GM21737 (cell line): Measurements from ENCODE around the gene PJA2.

Experiments
- ATAC-seq: cut with Tn5 transposase; IDR thresholded peaks from one replicate; pipeline ENCODE4 v1.9.1; 2021; ENCODE audit warnings: mild to moderate bottlenecking, moderate library complexity; ENCODE audit not compliant: unreplicated experiment

PJA2 gene

DNA sequence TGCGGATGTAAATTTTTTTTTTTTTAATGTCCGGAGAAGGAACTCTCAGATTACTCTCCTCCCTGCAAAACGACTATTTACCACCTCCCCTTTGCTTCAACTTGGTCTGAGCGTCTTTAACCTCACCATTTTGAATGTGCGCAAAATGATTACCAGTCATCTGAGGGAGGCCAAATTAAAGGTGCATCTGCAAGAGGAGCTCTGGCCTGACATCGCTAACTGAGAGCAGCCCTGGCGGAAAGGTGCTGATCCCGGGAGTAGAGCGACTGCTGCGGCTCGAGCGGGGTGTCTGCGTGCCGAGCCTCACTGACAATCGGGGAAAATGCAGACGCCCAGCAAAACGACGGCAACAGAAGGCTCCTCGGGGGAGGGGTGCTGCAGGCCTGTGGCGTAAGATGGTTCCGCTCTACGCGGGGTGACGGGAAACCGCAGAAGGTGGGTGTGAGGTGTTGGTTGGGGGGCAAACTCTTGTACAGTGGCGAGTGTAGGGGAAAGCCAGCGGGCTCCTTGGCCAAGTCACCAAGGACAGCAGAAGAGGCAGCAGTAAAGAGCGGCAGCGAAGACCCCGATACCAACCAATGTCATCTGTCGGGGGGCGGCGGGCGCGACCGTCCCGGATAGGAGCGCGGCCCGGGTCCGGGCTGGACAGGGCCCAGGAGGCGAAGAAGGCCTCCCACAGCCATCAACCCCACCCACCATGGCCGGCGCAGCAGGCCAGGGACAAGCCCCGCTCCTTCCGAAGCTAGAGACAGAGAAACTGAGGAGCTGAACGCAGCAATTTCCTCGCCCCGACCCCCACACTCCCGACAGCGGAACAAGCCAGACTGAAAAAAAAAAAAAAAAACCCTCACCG lies 557 bp downstream of the PJA2 start:
- peak; percentile 21 for ATAC-seq

DNA sequence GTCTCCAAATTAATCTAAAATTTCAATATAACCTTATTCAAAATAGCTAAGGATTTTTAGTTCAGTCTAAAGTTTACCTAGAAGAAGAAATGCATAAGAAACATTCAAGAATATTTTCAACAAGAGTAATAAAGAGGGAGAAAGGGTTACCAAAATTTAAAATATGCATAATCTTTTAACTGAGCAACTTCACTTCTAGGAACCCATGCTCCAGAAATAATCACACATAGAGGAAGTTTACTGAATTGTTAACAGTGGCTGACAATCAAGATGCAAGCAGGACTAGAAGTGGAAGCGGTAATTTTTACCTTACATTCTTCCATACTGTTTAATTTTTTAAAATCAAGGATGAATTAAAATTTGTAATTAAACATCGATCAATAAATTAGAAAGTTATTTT lies 1.9 kb downstream of the PJA2 start:
- no peak for ATAC-seq

DNA sequence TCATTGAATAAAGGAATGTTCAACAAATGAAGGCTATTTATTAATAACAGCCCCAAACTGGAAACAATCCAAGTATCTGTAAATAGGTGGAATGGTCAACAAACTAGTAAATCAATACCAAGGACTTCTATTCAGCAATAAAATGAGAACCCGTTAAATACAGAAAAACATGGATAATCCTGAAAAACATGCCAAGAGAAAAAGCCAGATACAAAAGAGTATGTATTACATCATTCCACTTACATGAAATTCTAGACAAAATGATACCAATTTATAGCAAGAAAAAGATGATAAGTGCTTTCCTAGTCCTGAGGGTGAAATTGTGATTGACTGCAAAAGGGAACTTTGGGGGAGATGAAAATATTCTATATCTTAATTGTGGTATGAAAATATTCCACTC lies 3.1 kb downstream of the PJA2 start:
- ATAC-seq, result no peak

DNA sequence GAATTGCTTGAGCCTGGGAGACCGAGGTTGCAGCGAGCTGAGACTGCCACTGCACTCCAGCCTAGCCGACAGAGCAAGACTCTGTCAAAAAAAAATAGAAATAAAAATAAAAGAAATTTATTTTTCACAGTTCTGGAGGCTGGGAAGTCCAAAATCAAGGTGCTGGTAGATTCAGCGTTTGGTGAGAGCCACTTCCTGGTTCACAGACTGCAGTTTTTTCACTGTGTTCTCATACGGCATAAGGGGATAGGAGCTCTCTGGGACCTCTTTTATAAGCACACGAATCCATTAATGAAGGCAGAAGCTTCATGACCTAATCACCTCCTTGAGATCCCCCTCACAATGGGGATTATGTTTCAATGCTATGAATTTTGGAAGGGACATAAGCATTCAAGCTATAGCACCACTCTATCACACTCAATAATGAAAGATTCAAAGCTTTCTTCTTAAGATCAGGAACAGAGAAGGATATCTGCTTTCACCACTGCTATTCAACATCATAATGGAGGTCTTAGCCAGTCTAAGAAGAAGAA lies 5.3 kb downstream of the PJA2 start:
- no peak for ATAC-seq

DNA sequence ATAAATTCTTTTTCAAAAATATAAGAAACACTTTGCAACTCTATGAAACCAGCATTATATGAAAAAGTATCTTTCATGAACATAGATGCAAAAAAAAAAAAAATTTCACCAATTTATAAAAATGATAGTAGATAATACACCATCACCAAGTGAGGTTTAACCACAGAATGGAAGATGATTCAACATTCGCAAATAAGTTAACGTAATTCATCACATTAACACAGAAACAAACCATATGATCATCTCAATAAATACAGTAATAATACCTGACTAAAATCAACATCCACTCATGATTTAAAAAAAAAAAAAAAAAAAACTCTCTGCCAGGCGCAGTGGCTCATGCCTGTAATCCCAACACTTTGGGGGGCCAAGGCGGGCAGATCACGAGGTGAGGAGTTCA lies 6.3 kb downstream of the PJA2 start:
- no peak for ATAC-seq

DNA sequence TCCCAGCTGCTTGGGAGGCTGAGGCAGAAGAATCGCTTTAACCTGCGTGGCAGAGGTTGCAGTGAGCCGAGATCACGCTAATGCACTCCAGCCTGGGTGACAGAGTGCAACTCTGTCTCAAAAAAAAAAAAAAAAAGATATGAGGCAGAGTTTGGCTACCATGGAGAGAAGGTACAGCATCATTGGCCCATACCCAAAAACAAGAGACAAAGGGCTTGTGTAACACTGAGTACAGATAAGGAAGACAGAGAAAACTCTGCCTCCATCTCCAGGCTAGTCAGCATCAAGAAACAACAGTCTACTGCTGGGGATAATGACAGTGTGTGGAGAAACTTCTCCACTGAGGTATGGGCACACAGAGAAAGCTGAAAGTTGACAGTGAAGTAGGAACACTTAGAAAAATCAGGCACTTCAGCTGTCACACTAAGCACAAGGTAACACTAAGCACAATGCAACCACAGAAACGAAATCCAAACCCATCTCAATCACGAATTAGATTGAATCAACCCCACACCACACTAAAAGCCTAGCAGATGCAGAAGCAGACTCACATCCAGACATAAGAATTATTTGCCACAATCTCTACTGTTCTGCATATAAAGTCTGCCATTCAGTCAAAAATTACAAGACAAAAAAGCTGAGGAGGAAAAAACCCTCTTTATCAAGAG lies 10.5 kb downstream of the PJA2 start:
- no peak for ATAC-seq

DNA sequence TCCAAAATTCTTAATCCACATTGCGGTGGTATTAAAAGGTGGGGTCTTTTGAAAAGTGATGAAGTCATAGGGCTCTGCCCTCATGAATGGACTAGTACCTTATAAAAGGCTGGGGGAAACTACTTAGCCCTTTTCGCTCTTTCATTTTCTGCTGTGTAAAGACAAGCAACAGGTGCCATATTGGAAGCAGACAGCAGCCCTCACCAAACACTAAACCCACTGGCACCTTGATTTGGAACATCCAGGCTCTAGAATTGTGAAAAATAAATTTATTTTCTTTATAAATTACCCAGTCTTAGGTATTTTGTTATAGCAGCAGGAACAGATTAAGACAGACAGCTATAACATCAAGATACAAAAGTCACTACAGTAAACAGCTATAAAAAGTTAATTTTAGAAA lies 12.8 kb downstream of the PJA2 start:
- ATAC-seq, result no peak

DNA sequence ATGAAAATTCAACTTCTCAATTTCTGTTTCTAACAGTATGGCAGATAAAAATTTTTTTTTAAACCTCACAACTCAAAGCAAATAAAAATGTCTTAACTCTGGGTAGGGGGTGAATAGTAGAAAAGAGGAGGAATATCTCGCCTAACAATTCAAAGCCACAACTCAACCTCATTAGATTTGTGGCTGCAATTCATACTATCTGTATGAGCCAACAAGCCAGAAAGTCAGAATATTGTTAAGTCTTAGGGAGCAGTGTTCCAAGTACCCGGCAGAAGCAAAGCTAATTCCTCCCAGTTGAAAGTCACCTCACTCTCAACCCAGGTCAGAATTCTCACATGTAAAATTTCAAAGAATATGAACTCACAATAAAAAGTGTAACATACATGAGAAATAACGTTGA lies 15.0 kb downstream of the PJA2 start:
- no peak for ATAC-seq

DNA sequence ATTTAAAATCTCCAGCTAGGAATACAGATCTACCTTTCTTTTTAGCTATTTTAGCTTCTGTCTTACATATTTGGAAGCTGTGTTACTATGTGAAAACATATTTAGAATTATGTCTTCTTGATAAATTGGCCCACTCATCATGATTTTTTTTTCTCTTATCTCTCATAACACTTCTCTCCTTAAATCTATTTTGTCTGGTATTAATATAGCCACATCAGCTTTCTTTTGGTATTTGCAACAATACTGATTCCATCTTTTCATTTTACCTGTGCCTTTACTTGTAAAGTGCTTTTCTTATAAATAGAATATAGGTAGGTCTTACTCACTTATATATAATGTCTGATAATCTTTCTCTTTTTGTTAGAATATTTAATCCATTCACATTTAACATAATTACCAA lies 19.6 kb downstream of the PJA2 start:
- ATAC-seq, result no peak

DNA sequence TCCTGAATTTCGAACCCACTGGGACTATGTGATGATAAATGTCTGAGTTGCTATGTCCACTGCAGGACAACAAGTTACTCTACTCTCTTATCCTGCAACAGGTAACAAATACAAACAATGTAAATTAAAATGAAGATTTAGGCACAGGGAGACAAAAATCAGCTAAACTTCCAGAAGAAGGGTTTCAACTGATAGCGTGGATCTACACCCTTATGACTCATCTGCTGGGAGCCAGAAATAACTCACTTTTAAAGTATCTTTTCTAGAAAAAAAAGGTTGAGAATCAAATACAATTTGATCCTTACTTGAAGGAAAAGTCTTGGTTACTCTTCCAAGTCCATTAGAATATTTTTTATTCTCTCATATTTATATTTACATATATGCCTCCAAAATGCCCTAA lies 21.4 kb downstream of the PJA2 start:
- no peak for ATAC-seq

DNA sequence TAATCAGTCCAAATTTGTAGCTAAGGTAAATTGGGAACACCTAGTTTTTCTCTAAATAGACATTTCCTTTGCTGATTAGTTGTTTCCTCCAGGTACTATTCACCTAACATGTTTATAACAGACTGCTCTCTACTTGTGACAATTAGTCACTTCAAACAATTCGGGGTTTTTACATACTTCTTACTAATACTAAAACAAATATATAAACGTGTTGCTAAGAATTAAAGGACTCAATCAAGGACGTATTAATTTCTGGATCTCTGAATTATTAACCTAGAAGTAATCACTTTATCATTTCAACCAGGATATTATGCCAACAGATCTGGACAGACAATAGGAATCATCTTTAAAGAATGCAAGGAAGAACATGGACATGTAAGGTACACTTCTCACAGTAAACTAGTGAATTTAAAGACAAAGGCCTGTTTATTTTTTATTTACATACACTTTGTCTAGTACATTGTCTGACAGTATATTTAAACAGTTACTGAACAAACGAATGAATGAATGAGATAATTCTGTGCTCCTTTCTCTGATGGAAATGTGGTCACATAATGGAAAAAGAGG lies 22.3 kb downstream of the PJA2 start:
- no peak for ATAC-seq

DNA sequence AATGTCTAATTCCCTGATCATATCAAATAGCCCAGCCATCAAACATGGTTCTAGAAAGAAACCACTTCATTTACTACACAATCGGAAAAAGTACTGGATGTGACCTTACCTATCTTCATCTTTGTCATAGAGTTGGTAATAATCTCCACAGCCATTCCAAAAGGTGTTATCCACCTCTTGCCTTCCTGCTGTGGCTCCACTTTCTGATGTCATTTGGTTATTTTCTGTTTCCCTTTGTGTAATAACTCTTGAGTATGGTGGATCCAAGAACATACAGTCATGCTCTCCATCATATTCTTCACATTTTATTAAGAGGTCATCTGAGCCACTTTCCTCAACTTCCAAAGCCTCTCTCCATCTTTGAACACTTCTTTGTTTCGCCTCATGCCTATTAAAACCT lies 31.7 kb downstream of the PJA2 start:
- ATAC-seq, result no peak

DNA sequence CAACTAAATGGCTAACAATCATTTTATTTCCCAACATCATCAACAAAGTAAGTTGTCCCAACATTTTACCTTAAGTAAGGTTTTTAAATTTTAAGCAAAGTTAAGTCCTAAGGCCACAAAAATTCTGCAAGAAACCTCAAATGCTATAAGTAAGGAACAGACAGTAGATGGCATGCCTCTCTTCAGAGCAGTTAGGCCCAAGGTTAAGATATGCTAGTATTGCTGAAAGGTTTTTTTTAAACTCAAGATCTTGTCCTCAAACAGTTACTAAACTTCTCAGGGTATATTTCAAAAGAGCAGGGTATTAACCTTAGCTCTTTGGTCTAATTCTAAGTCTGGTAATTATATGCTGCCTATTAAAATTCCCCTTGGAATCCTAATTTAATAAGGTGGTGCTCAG lies 35.1 kb downstream of the PJA2 start:
- no peak for ATAC-seq

DNA sequence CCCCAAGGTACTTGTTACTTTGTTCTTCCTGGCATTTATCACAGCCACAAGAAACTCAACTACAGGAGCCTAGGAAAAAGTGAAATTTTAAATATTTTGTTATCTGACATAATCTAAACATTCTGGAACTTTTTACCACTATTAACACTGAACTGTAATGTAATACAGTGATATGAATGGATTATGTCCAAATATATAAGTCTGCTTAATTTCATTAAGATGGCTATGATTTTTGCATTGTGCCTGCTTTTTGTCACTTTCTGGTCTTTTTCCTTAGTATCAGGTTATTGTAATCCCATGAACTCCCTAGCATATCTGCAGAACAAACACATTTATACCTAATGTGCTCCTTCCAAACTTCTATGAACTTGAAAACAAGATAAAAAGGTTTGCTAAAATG lies 35.8 kb downstream of the PJA2 start:
- no peak for ATAC-seq

DNA sequence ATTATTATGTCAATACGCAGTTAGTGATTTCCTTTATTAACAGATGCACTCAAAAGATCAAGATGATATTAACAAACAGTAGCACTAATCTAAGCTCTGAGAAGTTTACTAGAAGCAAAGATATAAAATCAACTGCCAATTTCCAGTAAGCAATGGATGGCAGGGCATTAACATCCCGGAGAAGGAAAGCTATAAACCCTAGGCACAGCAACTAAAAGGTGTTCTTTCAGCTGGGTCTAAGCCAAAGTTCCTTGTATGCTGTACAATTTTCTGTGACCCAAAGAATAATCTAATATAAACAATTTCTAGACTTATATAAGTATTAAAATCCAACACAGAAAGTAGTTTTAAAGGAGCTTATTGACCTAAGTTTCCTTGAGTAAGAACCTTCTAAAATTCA lies 39.4 kb downstream of the PJA2 start:
- no peak for ATAC-seq

DNA sequence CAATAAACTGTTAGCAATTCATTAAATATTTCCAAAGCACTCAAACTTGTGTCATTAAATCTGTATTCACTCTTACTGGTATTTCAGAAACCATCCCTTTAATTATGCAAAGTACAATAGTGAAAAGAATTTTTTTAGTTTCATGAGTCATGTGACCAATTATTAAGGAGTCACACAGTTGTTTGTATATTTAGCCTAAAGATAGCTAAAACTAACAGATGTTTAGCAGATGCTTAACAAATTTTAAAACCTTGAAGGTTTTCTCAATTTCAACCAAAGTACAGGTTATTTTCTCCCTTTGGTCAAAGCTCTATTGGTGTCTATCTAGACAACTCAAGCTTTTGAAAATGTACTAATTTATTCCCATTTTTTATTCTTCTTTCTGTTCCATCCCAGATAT lies 44.1 kb downstream of the PJA2 start:
- ATAC-seq, result no peak

DNA sequence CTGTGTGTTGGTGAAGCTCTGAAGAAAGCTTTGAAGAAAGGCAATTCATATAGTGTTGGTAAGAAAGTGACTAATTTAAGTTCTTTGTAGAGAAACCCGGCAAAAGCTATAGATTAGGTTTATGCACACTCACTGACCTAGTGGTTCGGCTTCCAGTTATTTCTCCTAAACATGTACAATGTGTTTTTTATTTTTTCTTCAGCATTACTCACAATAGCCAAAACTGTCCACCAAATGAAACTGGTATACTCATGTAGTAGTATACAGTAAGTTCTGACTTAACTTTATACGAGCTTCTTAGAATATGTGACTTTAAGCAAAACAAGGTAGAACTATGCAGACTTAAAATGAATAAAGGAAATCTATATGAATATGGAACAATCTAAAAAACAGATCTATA lies 44.8 kb downstream of the PJA2 start:
- ATAC-seq, result no peak

DNA sequence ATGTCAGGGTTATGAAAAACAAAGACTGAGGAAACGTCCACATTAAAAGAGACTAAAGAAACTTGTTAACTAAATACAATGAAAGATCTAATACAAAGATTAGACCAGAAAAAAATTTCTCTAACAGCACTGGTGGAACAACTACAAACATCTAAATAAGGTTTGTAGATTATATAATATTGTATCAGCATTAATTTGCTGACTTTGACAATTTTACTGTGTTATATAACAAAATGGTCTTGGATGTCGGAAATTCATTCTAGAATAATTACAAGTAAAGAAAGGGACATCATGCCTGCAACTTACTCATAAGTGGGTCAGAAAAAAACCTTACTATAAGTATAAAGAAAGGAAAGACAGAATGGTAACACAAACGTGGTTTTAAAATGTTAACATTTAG lies 50.1 kb downstream of the PJA2 start:
- no peak for ATAC-seq

DNA sequence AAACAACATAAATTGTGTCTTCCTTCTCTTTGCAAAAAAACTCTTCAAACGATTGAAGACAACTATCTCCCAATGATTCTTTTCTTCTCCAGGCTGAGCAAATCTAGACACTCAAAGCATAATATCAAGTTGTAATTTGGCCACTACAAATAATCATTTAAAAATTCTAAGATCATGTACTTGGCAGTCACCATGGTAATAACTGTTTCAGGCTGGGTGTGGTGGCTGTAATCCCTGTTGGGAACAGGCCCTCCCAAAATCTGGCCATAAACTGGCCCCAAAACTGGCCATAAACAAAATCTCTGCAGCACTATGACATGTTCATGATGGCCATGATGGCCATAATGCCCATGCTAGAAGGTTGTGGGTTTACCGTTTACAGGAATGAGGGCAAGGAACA lies 52.0 kb downstream of the PJA2 start:
- ATAC-seq, result no peak

DNA sequence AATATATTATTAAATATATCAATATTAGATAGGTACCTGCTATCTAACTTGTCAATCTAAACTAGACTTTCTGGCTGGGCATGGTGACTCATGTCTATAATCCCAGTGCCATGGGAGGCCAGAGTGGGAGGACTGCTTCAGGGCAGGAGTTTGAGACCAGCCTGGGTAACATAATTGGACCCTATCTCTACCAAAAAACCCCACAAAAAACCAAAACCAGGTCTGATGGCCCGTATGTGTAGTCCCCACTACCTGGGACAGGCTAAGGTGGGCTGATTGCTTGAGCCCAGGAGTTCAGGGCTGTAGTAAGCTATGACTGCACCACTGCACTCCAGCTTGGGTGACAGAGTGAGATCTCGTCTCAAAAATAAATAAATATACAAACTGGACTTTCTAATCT lies 55.0 kb downstream of the PJA2 start:
- ATAC-seq, result no peak

DNA sequence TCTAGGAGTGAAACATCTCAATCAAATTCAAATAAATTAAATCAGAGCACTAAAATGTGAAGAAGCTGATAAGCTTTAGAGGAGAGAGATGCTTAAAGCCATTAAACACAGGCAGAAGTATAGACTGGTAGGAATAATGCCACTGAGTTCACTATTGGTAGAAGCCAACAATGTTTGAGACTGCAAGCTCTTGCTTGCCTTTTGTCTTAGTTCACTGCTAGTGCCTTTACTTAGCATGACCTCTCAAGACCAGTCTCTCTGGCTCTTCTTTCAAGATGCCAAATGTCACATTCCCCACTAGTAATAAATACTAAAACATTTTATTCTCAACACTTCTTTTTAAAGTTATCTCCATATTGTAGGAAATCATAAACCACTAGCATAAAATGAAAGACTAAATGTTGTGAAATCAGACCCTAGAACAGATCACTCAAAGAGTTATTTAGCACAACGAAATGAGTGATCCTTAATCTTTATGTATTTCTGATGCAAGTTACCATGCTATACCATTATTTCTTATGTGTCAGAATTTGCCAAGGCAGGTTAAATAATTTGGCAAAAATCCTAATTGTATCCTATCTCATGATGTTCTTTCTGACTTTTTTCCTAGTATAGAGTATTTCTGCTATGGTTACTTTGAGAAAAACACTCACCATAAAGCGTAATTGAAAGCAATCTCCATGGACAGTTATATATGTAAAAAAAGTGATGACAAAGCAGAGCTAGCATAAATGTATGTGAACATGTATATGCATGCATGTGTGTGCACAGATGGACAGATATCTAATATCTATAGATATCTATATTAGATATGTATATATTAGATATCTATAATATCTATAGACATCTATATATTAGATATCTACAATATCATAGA lies 57.5 kb downstream of the PJA2 start:
- no peak for ATAC-seq
